HG02970 (cell line): Measurements from ENCODE around the gene PSAP.
A peak's percentile ranks its signal among the peaks of the same experiment; 100 is the strongest.

Experiments
- ATAC-seq: cut with Tn5 transposase; IDR thresholded peaks from one replicate; pipeline ENCODE4 v1.9.1; 2021; ENCODE audit warnings: mild to moderate bottlenecking, moderate library complexity, moderate number of reproducible peaks; ENCODE audit not compliant: unreplicated experiment, low FRiP score

The PSAP gene

DNA sequence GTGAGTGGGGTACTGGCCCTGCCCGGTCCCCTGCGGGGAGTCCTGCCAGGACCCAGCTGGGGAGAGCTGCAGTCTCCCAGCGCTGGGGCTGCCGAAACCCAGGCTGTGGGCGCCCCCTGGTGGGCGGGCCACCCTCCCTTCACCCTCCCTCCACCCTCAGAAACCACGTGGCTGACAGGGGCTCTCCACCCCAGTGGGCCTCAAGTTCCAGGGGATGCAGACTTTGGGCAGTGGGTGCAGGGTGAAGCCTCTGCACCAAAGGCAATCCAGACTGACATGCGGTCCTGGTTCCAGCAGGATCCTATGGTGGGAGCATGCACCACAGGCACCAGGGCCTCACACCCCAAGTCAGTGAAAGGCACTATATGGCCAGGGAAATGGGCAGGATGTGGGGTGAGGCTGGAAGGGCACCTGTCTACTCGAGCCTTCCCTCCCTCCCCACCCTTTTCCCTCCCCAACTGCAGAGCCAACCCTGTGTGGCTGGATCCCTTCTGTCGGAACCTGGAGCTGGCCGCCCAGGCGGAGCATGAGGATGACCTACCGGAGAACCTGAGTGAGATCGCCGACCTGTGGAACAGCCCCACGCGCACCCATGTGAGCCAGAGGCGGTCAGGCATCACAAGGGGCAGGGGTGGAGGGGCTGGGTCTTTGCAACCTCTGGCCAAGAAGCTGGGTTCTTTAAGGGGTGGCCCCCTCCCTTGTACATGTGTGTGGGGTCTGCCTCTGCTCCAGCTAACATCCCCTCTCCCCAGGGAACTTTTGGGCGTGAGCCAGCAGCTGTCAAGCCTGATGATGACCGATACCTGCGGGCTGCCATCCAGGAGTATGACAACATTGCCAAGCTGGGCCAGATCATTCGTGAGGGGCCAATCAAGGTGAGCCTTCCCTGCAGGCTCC lies 38.8 kb downstream of the PSAP start:
- ATAC-seq, result peak; percentile 56

DNA sequence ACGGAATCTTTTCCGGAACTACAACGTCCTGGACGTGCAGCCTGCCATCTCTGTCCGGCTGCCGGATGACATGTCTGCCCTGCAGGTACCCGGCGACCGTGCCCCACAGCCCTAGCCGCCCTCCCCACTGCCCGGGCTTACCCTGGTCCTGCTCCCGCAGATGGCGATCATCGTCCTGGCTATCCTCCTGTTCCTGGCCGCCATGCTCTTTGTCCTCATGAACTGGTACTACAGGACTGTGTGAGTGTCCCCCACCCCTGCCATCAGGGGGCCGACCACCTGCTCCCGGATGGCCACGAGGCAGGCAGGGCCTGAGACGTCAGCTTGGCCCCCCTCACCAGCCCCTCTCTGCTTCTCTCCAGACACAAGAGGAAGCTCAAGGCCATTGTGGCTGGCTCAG lies 39.7 kb downstream of the PSAP start:
- no peak for ATAC-seq

- no peak for ATAC-seq
Observed at GRCh38 chr10:71810048-71810750, 40.9 kb downstream of the PSAP start.

GRCh38 chr10:71809628-71810027 lies 41.4 kb downstream of the PSAP start:
- no peak for ATAC-seq

DNA sequence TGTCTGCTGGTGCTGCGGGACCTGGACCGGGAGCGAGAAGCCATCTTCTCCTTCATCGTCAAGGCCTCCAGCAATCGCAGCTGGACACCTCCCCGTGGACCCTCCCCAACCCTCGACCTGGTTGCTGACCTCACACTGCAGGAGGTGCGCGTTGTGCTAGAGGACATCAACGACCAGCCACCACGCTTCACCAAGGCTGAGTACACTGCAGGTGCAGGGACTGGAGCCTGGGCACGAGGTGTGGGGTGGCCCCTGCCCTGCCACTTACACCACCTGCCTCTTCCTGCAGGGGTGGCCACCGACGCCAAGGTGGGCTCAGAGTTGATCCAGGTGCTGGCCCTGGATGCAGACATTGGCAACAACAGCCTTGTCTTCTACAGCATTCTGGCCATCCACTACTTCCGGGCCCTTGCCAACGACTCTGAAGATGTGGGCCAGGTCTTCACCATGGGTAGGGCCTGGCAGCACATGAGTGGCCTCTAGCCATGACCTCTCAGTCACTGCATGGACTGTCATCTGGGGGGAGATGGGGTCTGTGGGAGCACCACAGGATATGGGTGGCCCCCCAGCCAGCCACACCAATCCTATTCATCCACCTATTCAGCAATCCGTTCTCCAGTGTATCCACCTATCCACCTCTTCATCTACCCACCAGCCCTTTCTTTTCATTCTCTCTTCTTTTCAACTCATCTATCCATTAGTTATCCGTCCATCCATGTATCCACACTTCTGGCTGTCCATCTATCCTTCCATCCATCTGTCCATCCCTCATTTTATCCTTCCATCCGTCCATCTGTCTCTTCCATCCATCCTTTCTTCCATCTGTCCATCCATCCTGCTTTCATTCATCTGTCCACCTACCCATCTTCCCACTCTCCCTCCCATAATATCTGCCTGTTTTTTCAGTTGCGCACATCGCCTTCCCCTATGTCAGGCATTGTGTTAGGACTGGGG lies 43.2 kb downstream of the PSAP start:
- ATAC-seq, result no peak

GRCh38 chr10:71806704-71807556 lies 44.1 kb downstream of the PSAP start:
- no peak for ATAC-seq

- ATAC-seq, result no peak
Observed at GRCh38 chr10:71805776-71806703, 45.0 kb downstream of the PSAP start.

DNA sequence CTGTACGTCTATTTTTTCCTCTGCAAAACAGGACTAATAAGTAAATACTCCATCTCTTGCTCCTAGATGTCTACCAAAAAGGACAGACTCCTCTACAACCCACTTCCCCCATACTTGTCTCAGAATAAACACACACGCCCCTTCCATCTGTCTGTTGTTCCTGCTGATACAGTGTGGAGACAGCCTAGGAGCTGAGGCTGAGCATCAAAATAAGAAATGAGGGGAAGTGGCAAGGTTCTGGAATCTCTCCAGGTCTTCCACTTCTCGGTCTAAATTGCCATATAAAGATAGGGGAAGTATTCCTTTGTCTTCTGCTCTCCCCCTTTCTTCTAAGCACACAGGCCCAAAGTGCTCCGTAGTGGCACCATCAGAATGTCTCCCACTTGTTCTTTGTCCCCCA lies 47.0 kb downstream of the PSAP start:
- no peak for ATAC-seq

DNA sequence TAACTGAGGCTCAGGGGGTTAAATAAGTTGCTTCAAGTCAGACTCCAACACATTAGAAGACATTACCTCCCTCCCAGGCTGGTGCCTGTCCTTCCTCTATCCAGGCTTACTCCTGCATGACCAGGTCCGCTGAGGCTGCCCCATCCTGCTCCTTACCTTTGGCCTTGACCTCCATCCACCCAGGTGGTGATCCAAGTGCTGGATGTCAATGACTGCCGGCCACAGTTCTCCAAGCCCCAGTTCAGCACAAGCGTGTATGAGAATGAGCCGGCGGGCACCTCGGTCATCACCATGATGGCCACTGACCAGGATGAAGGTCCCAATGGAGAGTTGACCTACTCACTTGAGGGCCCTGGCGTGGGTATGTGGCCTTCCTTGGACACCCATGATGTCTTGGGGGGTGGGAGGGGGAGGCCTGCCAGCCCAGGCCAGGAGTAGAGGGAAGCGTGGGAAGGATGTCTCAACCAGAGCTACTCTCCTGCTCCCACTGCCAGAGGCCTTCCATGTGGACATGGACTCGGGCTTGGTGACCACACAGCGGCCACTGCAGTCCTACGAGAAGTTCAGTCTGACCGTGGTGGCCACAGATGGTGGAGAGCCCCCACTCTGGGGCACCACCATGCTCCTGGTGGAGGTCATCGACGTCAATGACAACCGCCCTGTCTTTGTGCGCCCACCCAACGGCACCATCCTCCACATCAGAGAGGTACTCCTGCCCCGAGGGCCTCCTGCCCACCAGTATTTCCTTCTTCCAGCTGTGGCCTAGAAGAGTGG lies 48.1 kb downstream of the PSAP start:
- no peak for ATAC-seq

GRCh38 chr10:71802235-71802634 lies 48.8 kb downstream of the PSAP start:
- no peak for ATAC-seq

- ATAC-seq, result no peak
Observed at GRCh38 chr10:71801361-71801760, 49.7 kb downstream of the PSAP start.

- ATAC-seq, result no peak
Observed at GRCh38 chr10:71799608-71800453, 51.2 kb downstream of the PSAP start.

GRCh38 chr10:71799112-71799511 lies 51.9 kb downstream of the PSAP start:
- no peak for ATAC-seq

GRCh38 chr10:71798308-71798624 lies 52.8 kb downstream of the PSAP start:
- no peak for ATAC-seq

GRCh38 chr10:71797533-71798307 lies 53.3 kb downstream of the PSAP start:
- no peak for ATAC-seq

GRCh38 chr10:71796749-71797405 lies 54.2 kb downstream of the PSAP start:
- ATAC-seq, result no peak
